Lower lobe of right lung (tissue), 2 donors: ENCODE results near the gene SMARCC2. TPM values are rescaled to one million over a fixed set of nuclear protein-coding genes. Genes with fewer than 3 reads are reported as not detected.
"Not testable (repeated sequence)": the region's sequence is repeated elsewhere in the genome, so short reads cannot be mapped to it uniquely, and the experiment has no call there.

Experiments used
- ATAC-seq, 2 donors: fragments of 200-7000 bp; cut with Tn5 transposase; one replicate each; pipeline ENCODE4 v1.9.1; 2020 to 2022; ENCODE audit warnings: mild to moderate bottlenecking in 2 of 2, moderate library complexity in 2 of 2
- DNase-seq: peaks from one replicate; pipeline ENCODE4 v3.0.0-alpha.2; 2020
- H3K27ac ChIP-seq: fragments of 200-600 bp; one replicate; pipeline ENCODE4 v1.8.0; 2022
- H3K27me3 ChIP-seq: fragments of 200-600 bp; one replicate; pipeline ENCODE4 v1.8.0; 2022; ENCODE audit warnings: low read depth
- H3K36me3 ChIP-seq: fragments of 200-600 bp; one replicate; pipeline ENCODE4 v1.8.0; 2022; ENCODE audit warnings: mild to moderate bottlenecking
- H3K4me1 ChIP-seq: fragments of 200-600 bp; one replicate; pipeline ENCODE4 v1.8.0; 2022
- H3K4me3 ChIP-seq: fragments of 200-600 bp; one replicate; pipeline ENCODE4 v1.8.0; 2022; ENCODE audit warnings: mild to moderate bottlenecking
- H3K9me3 ChIP-seq: fragments of 200-600 bp; one replicate; pipeline ENCODE4 v1.8.0; 2022
- intact Hi-C: fragments of 100-400 bp; cut with DNase I; formaldehyde crosslinking; loops from one replicate; pipeline ENCODE4 v1.11.0; 2022
- total RNA-seq: library from RNA; stranded (reverse); fragmentation: NEBNext Ultra II Directional; extraction: Animal tissue kit (Norgen Biotek cat#: 25700); gene quantifications from one replicate; pipeline ENCODE4 v1.2.1, GENCODE V29; 2021
- TF ChIP-seq, protein P1 (sequence below): fragments of 200-600 bp; IDR thresholded peaks from one replicate; pipeline ENCODE4 v1.8.0; 2022; ENCODE audit warnings: antibody characterized with exemption, mild to moderate bottlenecking
- donor health status: DM: no; HTN: yes; CAD: no; lungs with severe emphysema.

SMARCC2 gene
- total RNA-seq, 1 donor from 2014 or later: 115 TPM

DNA sequence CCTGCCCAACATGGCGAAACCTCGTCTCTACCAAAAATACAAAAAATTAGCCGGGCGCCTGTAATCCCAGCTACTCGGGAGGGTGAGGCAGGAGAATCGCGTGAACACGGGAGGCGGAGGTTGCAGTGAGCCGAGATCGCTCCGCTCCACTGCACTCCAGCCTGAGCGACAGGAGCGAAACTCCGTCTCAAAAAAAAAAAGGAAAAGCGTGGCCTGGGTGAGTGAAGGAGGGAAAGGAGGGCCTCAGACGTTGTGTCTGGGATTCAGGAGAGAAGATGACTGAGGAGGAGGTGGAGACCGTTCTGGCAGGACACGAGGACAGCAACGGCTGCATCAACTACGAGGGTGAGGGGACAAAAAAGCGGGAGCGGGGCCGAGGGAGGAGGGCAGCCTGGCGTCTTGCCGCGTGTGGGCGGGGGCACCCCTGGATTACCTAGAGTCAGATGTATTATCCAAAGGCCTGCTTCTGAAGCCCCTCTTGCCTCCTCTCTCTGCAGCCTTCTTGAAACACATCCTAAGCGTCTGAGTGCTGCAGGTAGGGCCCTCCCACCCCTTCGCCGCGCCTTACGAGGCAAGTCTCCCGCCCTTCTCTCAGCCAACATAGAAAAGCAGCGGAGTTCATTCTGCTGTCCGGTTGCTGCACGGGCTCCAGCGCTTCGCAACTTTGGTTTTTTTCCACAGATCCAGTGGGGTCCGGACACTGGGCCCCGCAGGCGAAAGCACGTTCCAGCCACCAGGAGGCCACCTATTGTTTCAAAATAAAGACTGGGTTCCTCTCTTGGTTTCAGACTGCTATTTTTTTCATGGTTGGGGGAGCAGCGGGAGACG lies 31.9 kb downstream of the SMARCC2 start:
- ATAC-seq: peak; percentile 65 to 68
- no peaks in the 10 kb centered on the region for H3K27me3 ChIP-seq
- H3K27ac ChIP-seq: peak overlapping the region; percentile 96
- H3K4me3 ChIP-seq: peak overlapping the region; percentile 88
- TF ChIP-seq, protein P1, sequence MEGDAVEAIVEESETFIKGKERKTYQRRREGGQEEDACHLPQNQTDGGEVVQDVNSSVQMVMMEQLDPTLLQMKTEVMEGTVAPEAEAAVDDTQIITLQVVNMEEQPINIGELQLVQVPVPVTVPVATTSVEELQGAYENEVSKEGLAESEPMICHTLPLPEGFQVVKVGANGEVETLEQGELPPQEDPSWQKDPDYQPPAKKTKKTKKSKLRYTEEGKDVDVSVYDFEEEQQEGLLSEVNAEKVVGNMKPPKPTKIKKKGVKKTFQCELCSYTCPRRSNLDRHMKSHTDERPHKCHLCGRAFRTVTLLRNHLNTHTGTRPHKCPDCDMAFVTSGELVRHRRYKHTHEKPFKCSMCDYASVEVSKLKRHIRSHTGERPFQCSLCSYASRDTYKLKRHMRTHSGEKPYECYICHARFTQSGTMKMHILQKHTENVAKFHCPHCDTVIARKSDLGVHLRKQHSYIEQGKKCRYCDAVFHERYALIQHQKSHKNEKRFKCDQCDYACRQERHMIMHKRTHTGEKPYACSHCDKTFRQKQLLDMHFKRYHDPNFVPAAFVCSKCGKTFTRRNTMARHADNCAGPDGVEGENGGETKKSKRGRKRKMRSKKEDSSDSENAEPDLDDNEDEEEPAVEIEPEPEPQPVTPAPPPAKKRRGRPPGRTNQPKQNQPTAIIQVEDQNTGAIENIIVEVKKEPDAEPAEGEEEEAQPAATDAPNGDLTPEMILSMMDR: peak; percentile 68
- H3K4me1 ChIP-seq: peaks cover 48% of the 10 kb centered on the region
- DNase-seq: peak; percentile 80
- H3K9me3 ChIP-seq: no peaks in the 10 kb centered on the region
- intact Hi-C loops: no loop called here
- peaks cover 31% of the 10 kb centered on the region for H3K36me3 ChIP-seq

DNA sequence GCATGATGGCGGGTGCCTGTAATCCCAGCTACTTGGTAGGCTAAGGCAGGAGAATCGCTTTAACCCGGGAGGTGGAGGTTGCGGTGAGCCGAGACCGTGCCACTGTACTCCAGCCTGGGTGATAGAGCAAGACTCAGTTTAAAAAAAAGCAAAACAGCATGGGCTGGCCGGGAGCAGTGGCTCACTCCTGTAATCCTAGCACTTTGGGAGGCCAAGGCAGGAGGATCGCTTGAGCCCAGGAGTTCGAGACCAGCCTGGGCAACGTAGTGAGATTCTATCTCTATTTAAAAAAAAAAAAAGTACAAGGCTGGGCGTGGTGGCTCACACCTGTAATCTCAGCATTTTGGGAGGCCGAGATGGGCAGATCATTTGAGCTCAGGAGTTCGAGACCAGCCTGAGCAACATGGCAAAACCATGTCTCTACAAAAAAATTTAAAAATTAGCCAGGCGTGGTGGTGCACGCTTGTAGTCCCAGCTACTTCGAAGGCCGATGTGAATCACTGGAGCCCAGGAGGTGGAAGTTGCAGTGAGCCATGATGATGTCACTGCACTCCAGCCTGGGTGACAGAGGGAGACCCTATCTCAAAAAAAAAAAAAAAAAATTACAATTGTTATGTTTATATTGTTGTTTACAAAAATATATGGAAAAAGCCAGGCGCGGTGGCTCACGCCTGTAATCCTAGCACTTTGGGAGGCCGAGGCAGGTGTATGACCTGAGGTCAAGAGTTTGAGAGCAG lies 32.7 kb downstream of the SMARCC2 start:
- H3K36me3 ChIP-seq: peaks cover 23% of the 10 kb centered on the region
- peak overlapping the region; percentile 96 for H3K27ac ChIP-seq
- DNase-seq, H3K9me3 ChIP-seq, intact Hi-C loops, ATAC-seq, H3K27me3 ChIP-seq: not testable (repeated sequence)
- H3K4me3 ChIP-seq: peak overlapping the region; percentile 88
- peaks cover 43% of the 10 kb centered on the region for H3K4me1 ChIP-seq

DNA sequence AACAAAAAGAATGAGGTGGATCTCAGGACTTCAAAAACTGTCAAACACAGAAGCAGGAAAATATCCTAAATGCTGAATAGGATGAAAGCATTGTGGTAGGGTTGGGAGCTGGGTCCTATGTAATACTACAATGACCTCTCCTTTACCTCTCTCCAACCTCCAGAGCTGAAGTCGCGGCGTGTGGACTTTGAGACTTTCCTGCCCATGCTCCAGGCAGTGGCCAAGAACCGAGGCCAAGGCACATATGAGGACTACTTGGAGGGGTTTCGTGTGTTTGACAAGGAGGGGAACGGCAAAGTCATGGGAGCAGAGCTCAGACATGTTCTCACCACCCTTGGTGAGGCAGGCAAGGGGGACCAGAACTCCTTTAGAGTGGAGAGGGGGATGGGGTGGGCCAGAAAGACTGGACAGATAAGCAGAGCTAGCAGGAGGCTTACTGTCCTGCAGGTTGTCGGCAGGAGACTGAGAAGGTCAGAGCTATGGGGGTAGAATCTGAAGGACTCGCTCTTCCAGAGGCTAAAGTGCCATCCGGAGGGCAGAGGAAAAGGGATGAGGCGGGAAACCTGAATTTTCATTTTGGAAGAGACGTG lies 33.9 kb downstream of the SMARCC2 start:
- no peak for DNase-seq
- ATAC-seq: no peak
- Histone ChIP-seq H3K4me3 (no peak overlapping the region), H3K9me3 (no peaks in the 10 kb centered on the region), H3K27me3 (no peaks in the 10 kb centered on the region), H3K4me1 (peaks cover 40% of the 10 kb centered on the region), H3K36me3 (peaks cover 10% of the 10 kb centered on the region), H3K27ac (no peak overlapping the region)
- intact Hi-C loops: no loop called here
- TF ChIP-seq, protein P1: no peak

DNA sequence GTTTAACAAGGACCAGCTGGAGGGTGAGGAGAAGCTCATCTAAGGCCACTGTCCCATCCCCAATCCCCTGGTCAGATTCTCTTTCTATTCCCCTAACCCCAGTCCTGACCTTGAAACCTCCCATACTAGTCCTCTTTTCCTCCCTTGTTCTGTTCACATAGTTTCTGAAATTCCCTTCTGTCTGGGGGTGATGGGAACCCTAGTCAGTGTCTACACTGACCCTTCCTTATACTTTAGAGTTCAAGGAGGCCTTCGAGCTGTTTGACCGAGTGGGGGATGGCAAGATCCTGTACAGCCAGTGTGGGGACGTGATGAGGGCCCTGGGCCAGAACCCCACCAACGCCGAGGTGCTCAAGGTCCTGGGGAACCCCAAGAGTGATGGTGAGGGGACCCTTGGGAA lies 34.5 kb downstream of the SMARCC2 start:
- H3K9me3 ChIP-seq: no peaks in the 10 kb centered on the region
- H3K4me1 ChIP-seq: peaks cover 35% of the 10 kb centered on the region
- TF ChIP-seq, protein P1: no peak
- no peak overlapping the region for H3K4me3 ChIP-seq
- peaks cover 5% of the 10 kb centered on the region for H3K36me3 ChIP-seq
- no peak for ATAC-seq
- H3K27me3 ChIP-seq: no peaks in the 10 kb centered on the region
- no peak for DNase-seq
- no peak overlapping the region for H3K27ac ChIP-seq
- intact Hi-C loops: no loop called here

DNA sequence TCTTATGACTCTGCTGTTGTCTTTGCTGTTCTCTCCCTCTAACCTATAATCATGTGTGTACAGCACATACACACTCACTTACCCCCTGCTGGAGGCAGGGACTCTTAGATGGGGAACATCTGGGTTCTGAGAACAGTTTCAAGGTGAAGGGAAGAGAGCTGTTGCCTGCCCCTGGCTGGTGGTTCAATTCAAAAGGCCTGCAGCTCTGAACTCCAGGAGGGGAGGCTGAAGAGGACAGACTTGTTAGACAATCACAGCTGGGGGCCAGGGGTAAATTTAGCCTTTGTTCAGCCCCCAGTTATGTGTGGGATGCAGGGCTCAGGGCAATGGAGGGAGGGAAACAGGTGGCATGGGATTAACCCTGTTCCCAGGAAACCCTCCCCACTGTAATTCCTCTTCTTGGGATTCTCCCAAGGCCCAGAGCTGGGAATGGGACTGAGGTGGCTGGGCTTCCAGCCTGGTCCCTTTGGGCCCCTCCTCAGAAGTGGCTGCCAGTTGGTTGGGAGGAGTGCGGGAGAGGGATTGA lies 35.0 kb downstream of the SMARCC2 start:
- Histone ChIP-seq H3K4me3 (no peak overlapping the region), H3K36me3 (peaks cover under 1% of the 10 kb centered on the region), H3K27me3 (no peaks in the 10 kb centered on the region), H3K4me1 (peaks cover 30% of the 10 kb centered on the region), H3K9me3 (no peaks in the 10 kb centered on the region), H3K27ac (no peak overlapping the region)
- DNase-seq (peak; percentile 14), ATAC-seq (no peak)
- intact Hi-C loops: no loop called here
- TF ChIP-seq, protein P1: no peak
